Endothelial cell (in vitro differentiated cells): ENCODE data around the gene SUCLG1. TPM values are rescaled to one million over a fixed set of nuclear protein-coding genes. Genes with fewer than 3 reads are reported as not detected.

Source experiments
- DNase-seq: peaks from one replicate; pipeline ENCODE4 v3.0.0; 2021; ENCODE audit warnings: low spot score
- H3K27ac Mint-ChIP-seq: one replicate; pipeline ENCODE4 v1.8.0; 2021; ENCODE audit warnings: mixed read lengths, inconsistent platforms; ENCODE audit not compliant: unreplicated experiment
- H3K27me3 Mint-ChIP-seq: one replicate; pipeline ENCODE4 v1.8.0; 2021; ENCODE audit warnings: mild to moderate bottlenecking, moderate library complexity, mixed read lengths, inconsistent platforms; ENCODE audit not compliant: unreplicated experiment
- H3K36me3 Mint-ChIP-seq: one replicate; pipeline ENCODE4 v1.8.0; 2021; ENCODE audit warnings: mild to moderate bottlenecking, low read depth, mixed read lengths, inconsistent platforms; ENCODE audit not compliant: unreplicated experiment
- H3K4me1 Mint-ChIP-seq: one replicate; pipeline ENCODE4 v1.8.0; 2021; ENCODE audit warnings: mild to moderate bottlenecking, mixed read lengths, inconsistent platforms; ENCODE audit not compliant: unreplicated experiment
- H3K4me3 Mint-ChIP-seq: one replicate; pipeline ENCODE4 v1.8.0; 2021; ENCODE audit warnings: mild to moderate bottlenecking, mixed read lengths, inconsistent platforms; ENCODE audit not compliant: unreplicated experiment
- H3K9me3 Mint-ChIP-seq: one replicate; pipeline ENCODE4 v1.8.0; 2021; ENCODE audit warnings: mixed read lengths, inconsistent platforms; ENCODE audit not compliant: unreplicated experiment
- CTCF ChIP-seq: fragments of 200-600 bp; sonication (generic); IDR thresholded peaks from one replicate; pipeline ENCODE4 v1.5.0; 2021; ENCODE audit warnings: antibody characterized with exemption; ENCODE audit not compliant: unreplicated experiment
- total RNA-seq: library from RNA; stranded (reverse); fragmentation: NEBNext Ultra II Directional; extraction: Animal tissue kit (Norgen Biotek cat#: 25700); gene quantifications from one replicate; pipeline ENCODE4 v1.2.1, GENCODE V29; 2021; ENCODE audit not compliant: unreplicated experiment

SUCLG1 gene
- total RNA-seq, 1 donor from 2014 or later: 63.2 TPM

- peak; percentile 23 for DNase-seq
- H3K4me1 Mint-ChIP-seq: peaks cover 5% of the 10 kb centered on the region
- no peak overlapping the region for H3K27ac Mint-ChIP-seq
- H3K9me3 Mint-ChIP-seq: no peaks in the 10 kb centered on the region
- no peaks in the 10 kb centered on the region for H3K27me3 Mint-ChIP-seq
- TF ChIP-seq CTCF: peak; percentile 84
- H3K4me3 Mint-ChIP-seq: no peak overlapping the region
- H3K36me3 Mint-ChIP-seq: no peaks in the 10 kb centered on the region
Observed at GRCh38 chr2:84495539-84496146, 36.6 kb upstream of the SUCLG1 start.

GRCh38 chr2:84494070-84494469 lies 35.0 kb upstream of the SUCLG1 start:
- Mint-ChIP-seq H3K4me3 (no peak overlapping the region), H3K36me3 (no peaks in the 10 kb centered on the region), H3K27ac (no peak overlapping the region), H3K27me3 (no peaks in the 10 kb centered on the region), H3K4me1 (peaks cover 5% of the 10 kb centered on the region), H3K9me3 (no peaks in the 10 kb centered on the region)
- no peak for TF ChIP-seq CTCF
- no peak for DNase-seq

GRCh38 chr2:84493514-84493913 lies 34.4 kb upstream of the SUCLG1 start:
- Mint-ChIP-seq H3K27ac (no peak overlapping the region), H3K36me3 (no peaks in the 10 kb centered on the region), H3K9me3 (no peaks in the 10 kb centered on the region), H3K27me3 (no peaks in the 10 kb centered on the region), H3K4me3 (no peak overlapping the region), H3K4me1 (peaks cover 5% of the 10 kb centered on the region)
- DNase-seq: no peak
- no peak for TF ChIP-seq CTCF

GRCh38 chr2:84492571-84492970 lies 33.5 kb upstream of the SUCLG1 start:
- Mint-ChIP-seq H3K27ac (no peak overlapping the region), H3K4me1 (peaks cover 5% of the 10 kb centered on the region), H3K36me3 (no peaks in the 10 kb centered on the region), H3K9me3 (no peaks in the 10 kb centered on the region), H3K27me3 (no peaks in the 10 kb centered on the region), H3K4me3 (no peak overlapping the region)
- no peak for DNase-seq
- TF ChIP-seq CTCF: no peak

- no peaks in the 10 kb centered on the region for H3K9me3 Mint-ChIP-seq
Observed at GRCh38 chr2:84491741-84492140, 32.7 kb upstream of the SUCLG1 start.

More at GRCh38 chr2:84491741-84492140, 32.7 kb upstream of the SUCLG1 start:
- H3K4me1 Mint-ChIP-seq: peaks cover 5% of the 10 kb centered on the region
- H3K4me3 Mint-ChIP-seq: no peak overlapping the region
- H3K36me3 Mint-ChIP-seq: no peaks in the 10 kb centered on the region
- no peak for DNase-seq
- H3K27me3 Mint-ChIP-seq: no peaks in the 10 kb centered on the region
- H3K27ac Mint-ChIP-seq: no peak overlapping the region
- no peak for TF ChIP-seq CTCF
